ENCODE data around the gene KIAA1671.

KIAA1671 gene

GRCh38 chr22:25048659-25049647 lies 96.4 kb downstream of the KIAA1671 start:
- peak; percentile 37 to 75 for DNase-seq

DNA sequence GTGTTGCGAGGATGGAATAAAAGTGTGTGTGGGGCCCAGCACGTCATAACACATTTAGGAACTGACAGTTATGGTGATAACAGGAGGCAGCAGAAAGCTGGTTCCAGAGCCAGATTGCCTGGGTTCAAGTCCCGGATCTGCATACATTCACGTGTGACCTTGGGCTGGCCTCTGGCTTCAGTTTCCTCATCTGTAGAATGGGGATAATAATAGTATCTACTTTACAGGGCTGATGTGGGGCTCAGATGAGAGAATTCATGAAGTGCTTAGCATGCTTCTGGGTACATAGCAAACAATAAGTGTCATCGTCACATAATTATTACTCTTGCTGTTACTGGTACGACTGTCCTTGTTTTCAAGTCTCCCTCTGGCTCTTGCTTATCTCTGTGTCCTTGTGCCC lies 97.3 kb downstream of the KIAA1671 start:
- DNase-seq, result no peak

GRCh38 chr22:25050566-25050965 lies 98.0 kb downstream of the KIAA1671 start:
- DNase-seq, result no peak

- no peak for DNase-seq
These were observed 98.6 kb downstream of the KIAA1671 start for GRCh38 chr22:25051073-25051472.

DNA sequence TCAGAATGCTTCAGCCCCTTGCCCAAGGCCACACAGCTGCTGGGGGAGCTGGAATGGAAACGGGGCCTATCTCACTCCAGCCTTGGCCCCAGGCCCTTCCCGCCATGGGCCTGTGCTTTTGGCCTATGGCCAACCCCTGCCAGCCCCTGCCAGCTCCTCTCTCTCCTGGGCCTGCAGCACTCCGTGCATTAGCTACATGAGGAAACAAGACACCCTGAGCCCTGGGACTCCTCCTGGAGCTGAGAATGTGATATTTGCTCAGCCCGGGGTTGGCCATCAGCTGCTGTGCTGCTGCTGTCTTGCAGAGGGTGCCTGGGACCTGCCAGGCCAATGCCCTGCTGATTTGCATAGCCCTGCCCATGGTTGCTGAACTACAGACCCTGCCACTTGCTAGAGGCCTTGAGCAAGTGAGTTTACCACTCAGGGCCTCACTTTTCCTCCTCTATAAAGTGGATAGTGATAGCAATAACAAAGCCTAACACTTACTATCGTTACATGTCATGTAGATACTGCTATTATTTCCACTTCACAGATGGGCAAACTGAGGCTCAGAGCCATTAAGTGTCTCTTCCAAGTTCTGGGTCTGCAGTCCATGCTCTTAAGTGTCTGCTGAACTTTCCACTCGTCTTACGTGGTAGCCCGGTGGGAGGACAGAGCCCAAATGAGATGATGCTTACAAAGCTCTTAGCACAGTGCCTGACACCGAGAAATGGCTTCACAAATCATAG lies 99.6 kb downstream of the KIAA1671 start:
- peak in 1 of 2 experiments; percentile 28 for DNase-seq

DNA sequence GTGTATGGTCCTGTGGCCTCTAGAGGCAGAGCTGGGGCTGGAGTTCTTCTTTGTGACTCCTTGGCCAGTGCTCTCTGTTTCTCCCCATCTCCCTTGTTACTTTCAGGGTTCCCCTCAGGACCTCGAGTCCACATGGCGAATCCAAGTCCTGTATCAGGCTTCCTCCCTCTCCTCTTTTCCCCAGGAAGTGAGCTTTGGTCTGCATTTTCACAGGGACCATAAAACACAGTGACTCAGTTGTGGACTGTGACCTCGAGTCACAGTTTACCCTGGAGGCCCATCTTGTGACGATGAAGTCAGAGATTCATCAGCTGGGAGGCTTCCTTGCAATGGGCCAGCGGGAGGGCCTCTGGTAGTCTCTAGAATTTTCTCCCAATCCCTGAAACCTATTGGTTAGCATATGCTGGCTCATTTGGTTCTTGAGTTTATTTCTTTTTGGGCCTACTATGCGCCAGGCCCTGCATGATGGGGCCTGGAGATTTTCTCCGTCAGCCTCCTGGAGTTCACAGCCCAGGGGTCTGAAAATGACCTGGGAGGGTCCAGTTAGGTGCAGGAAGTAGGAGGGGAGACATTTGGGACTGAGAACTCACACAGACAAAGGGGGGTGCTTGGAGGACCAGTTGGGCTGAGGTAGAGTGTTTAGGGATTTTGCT lies 100.8 kb downstream of the KIAA1671 start:
- no peak for DNase-seq

GRCh38 chr22:25054943-25055511 lies 102.5 kb downstream of the KIAA1671 start:
- no peak for DNase-seq

DNA sequence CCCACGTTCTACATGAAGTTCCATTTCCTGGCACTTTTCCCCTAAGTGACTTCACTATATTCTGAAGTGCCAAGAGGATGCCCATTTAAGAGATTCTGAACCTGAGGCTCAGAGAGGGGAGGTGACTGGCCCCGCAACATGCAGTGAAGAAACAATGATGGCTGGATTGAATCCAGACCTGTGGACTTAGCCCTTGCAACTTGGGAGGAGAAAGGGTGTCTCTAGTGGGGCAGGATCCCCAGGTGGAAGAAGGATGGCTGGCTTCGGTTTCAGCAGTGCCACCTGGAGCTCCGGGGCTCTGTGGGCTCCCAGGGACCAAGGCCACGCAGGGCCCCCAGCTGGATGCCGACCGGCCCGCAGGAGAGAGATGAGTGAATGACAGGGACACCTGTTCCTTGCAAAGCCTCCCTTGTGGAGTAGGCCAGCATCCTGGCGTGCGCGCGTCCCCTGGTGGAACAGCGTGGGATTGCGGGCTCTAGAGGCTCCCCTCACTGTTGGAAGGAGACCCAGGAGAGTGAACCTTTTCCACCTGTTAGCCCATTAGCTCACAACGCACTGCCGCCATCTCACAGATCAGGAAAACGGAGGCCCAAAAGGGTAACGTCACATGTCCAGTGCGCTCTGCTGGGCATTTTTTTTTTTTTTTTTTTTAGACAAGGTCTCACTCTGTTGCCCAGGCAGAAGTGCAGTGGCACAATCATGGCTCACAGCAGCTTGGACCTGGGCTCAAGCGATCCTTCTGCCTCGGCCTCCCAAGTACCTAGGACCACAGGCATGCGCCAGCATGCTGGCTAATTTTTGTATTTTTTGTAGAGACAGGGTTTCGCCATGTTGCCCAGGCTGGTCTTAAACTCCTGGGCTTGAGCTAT lies 104.7 kb downstream of the KIAA1671 start:
- peak; percentile 81 to 91 for DNase-seq

GRCh38 chr22:25059438-25059837 lies 106.9 kb downstream of the KIAA1671 start:
- DNase-seq, result no peak

- no peak for DNase-seq
These were observed 108.1 kb downstream of the KIAA1671 start for GRCh38 chr22:25060522-25061071.

GRCh38 chr22:25061134-25061533 lies 108.6 kb downstream of the KIAA1671 start:
- no peak for DNase-seq

- no peak for DNase-seq
These were observed 109.3 kb downstream of the KIAA1671 start for GRCh38 chr22:25061605-25062376.

GRCh38 chr22:25062386-25063085 lies 110.0 kb downstream of the KIAA1671 start:
- DNase-seq, result no peak

GRCh38 chr22:25064894-25065560 lies 112.5 kb downstream of the KIAA1671 start:
- DNase-seq, result no peak

- peak in 1 of 2 experiments; percentile 24 for DNase-seq
These were observed 114.4 kb downstream of the KIAA1671 start for GRCh38 chr22:25066861-25067435.

DNA sequence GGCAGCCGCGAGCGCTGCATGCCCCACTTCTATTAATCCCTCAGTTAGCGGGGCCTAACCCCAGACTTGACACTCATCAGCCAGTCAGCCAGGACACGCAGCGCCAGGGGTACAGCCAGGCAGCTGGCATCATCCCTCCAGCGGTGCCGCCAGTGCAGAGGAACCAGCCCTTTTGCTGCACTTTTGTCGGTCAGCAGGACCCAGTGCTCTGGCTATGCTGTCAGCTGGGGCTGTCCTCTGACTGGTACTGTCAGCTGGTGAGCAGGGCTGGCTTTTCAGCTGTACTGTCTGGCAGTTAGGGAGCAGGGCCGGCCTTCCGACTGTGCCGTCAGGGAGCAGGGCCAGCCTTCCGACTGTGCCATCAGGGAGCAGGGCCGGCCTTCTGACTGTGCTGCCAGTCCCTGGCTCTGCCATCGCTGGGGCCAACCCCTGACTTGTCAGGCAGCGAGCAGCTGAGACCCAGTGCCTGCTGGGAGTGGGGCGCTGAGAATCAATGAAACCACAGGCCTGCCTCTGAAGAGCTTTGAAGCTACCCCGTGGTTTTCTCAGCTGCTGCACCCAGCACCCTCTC lies 115.4 kb downstream of the KIAA1671 start:
- DNase-seq, result peak in 1 of 2 experiments; percentile 52

GRCh38 chr22:25068707-25069106 lies 116.2 kb downstream of the KIAA1671 start:
- peak; percentile 42 to 80 for DNase-seq

DNA sequence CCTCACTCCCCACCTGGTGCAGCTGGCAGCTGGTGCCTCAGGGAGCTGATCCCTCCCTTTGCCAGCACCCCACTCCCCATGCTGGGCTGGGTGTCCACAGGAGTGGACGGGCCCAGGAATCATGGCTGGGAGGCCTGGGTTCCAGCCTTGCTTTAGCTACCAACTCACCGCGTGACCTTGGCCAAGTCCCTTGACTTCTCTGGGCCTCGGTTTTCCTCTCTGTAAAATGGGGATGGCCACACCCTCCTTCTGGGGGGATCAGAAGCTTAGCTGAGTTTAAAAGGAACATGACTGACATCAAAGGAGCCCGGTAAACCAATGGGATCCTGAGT lies 116.9 kb downstream of the KIAA1671 start:
- DNase-seq, result no peak

All from NCI-H524 (cell line).